GM18951 (cell line): ENCODE data around the gene AGRP.

Source experiments
- POLR2A ChIP-seq: IDR thresholded peaks from 4 replicates; pipeline ENCODE4 v1.6.1; 2011; ENCODE audit warnings: mild to moderate bottlenecking; ENCODE audit not compliant: insufficient read length, insufficient read depth; ENCODE audit errors: extremely low read depth
- in situ Hi-C: fragments of 300-500 bp; cut with MboI; formaldehyde crosslinking; loops from one replicate; pipeline ENCODE4 v1.12.0; 2022; ENCODE audit warnings: low sequenced_read_pairs, mixed read lengths, inconsistent platforms; ENCODE audit not compliant: unreplicated experiment

Gene AGRP

DNA sequence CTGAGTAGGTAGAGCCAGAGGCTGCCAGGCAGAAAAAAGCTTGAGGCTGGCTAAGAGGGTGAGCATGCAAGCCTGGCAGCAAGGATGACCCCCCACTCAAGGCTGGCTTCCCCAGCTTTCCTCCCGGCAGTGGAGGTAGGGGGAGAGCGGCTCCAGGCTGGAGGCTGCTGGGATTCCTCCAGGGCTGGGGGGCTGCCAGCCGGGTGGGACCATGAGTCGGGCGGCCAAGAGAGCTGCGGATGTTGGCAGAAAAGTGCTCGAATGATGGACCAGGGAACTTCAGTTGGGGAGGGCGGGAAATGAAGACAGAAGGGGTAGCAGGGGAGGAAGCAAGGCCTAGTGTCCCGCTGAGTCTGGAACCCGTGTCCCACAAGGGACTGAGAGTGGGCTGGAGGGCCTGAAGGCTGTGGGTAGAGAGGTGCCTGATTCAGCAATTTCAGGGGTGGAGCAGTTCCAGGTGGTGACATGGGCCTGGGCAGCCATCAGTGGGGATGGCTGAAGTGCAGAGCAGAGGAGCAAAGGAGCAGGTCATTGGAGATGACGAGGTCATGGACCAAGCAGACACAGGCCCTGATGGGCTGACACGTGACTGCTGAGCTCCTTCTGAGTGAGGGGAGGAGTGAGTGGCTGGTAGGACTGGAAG lies 32.2 kb downstream of the AGRP start:
- TF ChIP-seq POLR2A: no peak
- in situ Hi-C loops: no loop called here

DNA sequence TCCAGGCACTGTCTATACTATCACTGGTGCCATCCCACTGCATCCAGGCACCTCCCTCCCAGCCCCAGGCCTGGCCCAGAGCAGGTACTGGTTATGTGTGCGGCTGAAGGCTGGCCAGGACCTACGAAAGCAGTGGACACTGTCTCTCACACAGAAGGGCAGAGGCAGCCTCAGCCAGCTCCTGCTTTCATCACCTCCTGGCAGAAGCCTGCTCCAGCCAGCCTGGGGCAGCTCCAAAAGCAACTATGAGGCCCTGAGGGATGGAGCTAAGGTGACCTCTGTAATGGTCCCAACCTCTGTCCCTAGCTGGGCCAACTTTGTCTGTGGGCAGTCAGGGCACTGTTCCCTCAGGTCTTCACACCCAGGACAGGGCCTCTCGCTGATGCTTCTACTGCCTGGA lies 33.6 kb downstream of the AGRP start:
- in situ Hi-C loops: no loop called here
- no peak for TF ChIP-seq POLR2A

DNA sequence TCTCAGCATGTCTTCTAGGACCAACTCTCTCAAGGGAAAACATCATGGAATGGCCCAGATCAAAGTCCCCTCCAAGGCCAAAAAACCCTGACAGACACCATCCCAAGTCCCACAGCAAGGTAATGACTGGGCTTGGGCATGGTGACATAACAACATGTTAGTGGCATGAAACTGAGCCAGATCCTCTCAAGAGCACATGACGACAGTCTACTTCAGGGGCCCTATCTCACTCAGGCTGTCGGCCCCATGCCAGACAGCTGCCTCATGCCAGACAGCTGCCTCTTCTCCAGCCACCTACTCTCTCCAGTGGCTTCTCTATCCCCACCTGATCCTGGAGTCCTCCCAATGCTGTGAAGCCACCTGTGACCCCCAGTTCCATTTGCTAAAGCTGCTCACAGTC lies 34.0 kb downstream of the AGRP start:
- in situ Hi-C loops: no loop called here
- TF ChIP-seq POLR2A: no peak

DNA sequence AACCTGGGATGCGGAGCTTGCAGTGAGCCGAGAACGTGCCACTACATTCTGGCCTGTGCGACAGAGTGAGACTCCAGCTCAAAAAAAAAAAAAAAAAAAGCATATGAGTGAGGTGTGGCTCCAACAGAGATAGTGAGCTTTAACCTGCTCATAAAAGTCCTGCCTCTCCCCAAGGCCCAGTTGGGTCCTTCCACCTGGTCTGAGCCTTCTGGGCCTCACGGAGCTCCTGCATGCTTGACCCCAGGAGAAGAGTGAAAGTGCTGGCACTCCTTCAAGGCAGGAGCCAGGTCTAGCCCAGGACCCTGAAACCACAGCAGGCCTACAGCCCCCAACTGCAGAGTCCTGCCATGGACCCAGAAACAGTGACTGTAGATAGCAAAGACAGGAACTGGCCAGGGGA lies 34.8 kb downstream of the AGRP start:
- in situ Hi-C loops: no loop called here

DNA sequence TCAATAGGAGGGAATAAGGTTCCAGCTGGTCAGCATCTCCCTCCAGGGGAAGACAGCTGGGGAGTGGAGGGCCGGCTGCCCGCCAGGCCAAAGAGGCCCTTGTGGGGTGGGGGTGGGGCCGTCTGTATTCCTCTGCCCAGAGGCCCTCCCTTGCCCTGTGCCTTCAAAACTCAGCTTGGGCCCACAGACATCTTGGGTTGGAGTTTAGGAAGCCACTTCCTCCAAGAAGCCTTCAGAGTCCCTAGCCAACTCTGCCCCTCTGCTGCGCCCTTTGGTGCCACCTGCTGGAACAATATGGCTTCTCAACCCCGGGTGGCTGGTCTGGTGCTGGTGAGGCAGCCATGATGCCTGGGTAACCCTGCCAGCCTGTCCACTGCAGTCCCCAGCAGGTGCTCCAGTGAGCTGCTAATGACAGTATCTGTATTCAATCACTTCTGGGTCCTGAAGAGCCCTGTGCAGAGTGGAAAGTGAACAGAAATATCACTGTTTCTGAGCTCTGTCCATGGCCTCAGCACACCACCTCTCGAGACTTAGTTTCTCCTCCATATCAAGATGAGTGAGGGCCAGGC lies 35.8 kb downstream of the AGRP start:
- no peak for TF ChIP-seq POLR2A
- in situ Hi-C loops: no loop called here

More for the DNA sequence above, 34.8 kb downstream of the AGRP start:
- TF ChIP-seq POLR2A: no peak

DNA sequence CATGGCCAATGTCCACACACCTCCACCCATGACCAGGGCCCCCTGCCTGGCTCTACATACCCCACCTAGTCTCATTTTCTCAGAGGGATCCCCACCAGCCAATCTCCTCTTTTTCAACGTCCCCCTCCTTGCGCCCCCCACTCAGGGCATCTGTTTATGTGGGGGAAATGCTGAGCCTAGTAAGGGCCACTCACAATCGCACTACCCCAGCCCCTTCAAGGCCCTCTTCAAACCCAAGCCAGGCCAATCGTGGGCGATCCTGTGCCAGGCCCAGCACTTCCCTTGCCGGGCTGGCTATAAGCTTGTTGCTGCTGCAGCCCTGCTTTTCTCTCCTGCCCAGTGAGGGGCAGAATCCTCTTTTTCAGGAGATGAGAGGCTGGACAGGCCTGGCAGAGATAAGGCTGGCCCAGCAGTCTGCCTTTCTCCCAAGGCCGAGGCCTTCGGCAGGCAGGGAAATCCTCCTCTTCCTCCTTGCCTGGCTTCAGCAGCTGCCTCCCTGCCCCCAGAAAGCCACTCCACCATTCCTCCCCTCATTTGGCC lies 36.3 kb downstream of the AGRP start:
- in situ Hi-C loops: no loop called here
- no peak for TF ChIP-seq POLR2A

DNA sequence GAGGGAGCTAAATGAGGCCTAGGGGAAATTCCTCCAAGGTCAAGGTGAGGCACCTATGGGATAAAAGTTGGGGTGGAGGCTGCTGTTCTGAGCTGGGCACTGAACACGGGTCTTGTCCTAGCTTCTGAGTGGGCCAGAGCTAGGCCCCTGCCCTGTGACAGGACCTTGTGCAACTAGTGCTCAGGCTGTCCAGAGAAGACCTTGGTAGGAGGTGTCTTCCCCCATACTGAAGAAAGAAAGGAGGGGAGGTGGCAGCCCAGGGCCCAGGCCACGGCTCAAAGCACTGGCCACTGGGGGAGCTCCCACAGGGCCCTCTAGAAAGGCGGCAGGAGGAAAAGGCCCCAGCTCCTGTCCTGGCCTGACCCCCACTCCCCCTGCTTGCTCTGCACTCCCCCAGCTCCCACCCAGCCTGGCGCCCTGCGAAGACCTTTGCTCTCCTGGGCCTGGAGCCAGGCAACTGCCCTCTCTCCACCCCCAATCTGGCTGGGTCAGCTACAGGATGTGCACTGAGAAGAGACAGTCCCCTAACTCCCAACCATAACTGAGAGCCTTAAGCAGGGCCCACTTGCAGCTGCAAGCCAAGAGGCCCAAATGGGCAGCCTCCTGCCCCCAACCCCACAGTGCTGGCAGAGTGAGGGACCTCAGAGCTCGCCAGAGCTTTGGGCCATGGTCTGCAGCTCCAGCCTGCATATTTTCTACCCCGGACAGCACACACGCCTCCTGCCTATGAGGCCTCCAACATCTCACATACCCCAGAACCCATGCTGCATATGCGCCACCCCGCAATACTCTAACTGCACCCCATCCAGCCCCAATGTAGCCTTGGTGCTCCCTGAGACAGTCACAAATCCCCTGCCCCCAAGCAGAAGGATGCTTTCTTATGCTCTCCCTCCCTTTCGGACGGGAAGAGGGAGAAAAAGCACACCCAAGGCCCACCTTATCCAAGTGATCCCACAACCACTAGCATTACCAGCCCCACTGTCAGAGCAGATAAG lies 37.1 kb downstream of the AGRP start:
- TF ChIP-seq POLR2A: no peak
- in situ Hi-C loops: no loop called here

DNA sequence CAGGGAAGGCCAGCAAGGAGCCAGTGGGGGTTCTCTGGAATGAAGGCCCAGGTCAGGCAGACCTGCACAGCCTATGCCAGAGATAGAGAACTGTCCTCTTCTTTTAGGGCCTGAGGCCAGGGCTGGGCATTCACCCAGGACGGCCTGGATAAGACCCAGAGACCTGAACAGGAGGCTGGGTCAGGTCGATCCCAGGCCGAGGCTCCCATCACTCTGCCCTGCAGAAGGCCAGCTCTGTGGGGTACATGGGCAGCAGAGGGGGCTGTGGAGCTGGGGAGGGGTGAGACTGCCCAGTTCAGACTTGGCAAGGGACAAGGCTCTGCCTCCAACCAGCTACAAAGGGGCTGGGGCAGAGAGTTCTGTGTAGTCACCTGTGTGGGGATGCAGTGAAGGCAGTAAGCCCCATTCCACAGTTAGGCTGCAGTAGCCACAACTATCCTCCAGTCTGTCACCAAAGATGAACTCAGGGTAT lies 37.9 kb downstream of the AGRP start:
- in situ Hi-C loops: no loop called here
- no peak for TF ChIP-seq POLR2A

DNA sequence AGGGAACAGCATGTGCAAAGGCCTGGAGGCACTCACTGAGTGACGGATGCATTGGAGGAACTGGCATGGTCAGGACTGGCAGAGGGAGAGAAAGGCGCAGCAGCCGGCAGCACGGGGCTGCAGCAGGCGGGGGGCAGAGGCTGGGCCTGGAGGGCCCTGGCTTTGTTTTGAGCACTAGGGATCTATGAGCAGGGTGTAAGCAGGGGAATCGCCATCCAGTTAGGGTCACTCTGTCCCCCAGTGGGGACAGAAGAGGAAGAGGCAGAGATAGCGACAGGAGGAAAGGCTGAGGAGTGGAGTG lies 38.3 kb downstream of the AGRP start:
- in situ Hi-C loops: no loop called here
- TF ChIP-seq POLR2A: no peak

DNA sequence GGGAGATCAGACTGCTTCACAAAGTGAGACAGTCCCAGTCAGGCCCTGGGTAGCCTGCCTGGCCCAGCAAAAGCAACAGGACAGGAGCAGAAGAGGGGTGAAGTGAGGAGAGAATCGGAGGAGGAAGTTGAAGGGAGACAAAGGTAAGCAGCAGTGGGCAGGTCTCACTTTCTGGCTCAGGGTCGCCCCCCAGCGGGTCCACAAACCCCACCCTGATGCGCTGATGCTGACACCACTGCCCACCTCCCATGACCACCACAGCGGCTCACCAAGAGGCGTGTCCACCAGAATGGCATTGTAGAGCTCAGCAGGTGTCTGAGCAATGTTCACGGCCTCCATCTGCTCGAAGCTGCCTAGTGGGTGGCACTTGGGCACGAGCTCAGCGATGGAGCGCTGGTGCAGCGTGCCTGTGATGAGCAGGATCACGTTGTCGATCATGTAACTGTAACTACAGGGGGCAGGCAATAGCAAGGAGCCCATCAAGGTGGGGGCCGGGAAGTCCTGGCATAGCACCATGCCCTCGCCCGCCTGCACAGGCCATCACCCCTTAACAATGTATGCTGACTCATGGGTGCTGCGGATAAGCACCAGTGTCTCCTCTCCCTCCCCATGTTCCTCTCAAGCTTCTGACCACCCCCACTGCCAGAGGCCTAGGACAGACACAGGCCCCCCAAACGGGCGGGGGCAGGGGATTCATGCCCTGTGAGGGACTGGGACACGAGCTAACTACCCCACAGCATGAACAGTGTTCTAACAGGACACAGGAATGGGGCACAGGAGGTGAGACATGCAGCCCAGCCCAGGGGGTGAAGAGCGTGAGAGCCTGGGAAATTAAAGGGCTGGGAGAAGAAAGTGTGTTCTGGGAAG lies 38.9 kb downstream of the AGRP start:
- no peak for TF ChIP-seq POLR2A
- in situ Hi-C loops: no loop called here

DNA sequence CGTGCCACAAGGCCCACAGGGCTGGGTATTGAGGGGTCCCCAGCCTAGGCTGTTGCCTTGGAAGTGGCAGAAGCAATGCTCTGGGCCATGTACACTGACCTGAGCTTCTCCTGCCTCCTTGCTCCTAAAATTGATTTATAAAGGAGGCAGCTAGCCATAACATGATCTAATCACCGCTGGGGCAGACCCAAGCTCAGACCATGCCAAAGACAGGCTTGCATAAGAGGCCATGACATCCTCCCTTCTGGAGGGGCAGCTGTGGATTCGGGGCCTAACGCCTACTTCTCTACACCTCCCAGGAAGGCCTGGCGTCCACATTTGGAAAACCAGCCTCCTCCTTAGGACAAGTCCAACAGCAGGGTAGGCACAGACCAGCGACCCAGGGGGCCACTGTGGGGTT lies 40.1 kb downstream of the AGRP start:
- in situ Hi-C loops: no loop called here
- TF ChIP-seq POLR2A: no peak

DNA sequence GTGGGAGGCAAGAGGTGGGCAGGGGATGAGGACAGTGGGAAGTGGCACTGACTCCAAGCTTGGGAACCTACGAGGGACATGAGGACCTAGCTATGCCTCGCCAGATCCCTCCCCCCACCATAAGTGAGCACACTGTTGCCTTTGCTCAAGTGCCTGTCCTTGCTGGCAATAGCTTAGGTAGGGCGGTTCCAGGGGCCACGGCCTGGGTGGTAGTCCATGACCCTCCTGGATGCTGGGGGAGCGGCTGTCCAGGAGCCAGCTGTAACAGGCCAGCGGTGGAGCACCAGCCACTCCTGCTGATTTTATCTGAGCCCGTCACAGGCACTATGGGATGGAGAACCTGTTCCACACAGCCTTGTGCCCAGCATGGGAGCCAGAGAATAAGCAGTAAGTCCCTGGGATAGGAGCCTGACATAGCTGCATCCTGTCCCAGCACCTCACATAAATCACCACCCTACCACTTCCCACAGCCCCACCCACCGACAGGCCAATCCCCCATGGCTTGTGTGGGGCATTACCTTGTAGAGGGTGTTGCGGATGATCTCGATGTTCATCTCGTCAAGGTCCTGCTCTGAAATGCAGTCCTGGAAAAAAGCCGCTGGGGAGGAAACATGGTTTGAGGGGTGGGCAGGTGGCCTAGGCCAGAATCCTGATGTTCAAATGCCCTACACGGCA lies 40.6 kb downstream of the AGRP start:
- in situ Hi-C loops: no loop called here
- no peak for TF ChIP-seq POLR2A
